Measurements from ENCODE around the gene ADIPOR2. TPM values are rescaled to one million over a fixed set of nuclear protein-coding genes. Genes with fewer than 3 reads are reported as not detected.

The ADIPOR2 gene
- total and polyA plus RNA-seq, 10 of the 15 experiments (the other 5 are each of a cell fraction or from before 2014, with no cell fraction given), result 8.6 to 65.0 (median 38.0) TPM

- TF ChIP-seq IRF3 (IDR thresholded peaks at IDR 0.05), result peak; percentile 64; the same call in 1 of the 2 replicates
- TF ChIP-seq ZNF274 (IDR thresholded peaks at IDR 0.05; ENCODE audit: insufficient read depth, insufficient read length), result no peak
- TF ChIP-seq RBBP5 (conservative IDR thresholded peaks at IDR 0.05), result no peak
- peak; percentile 89 for TF ChIP-seq IKZF1 (conservative IDR thresholded peaks at IDR 0.05)
- no peak for TF ChIP-seq SMAD1 (IDR thresholded peaks at IDR 0.05; ENCODE audit: low read depth, partially characterized antibody)
- no peak for TF ChIP-seq YBX1 (IDR thresholded peaks at IDR 0.05)
- TF ChIP-seq PAX8 (IDR thresholded peaks at IDR 0.05), result no peak
- no peak for TF ChIP-seq BCLAF1 (IDR thresholded peaks at IDR 0.05)
- no peak for TF ChIP-seq PRDM15 (CRISPR knock-in tag; IDR thresholded peaks at IDR 0.05)
- TF ChIP-seq SREBF1 (IDR thresholded peaks at IDR 0.05; ENCODE audit: low read length), result peak; percentile 85; the same call in 1 of the 2 replicates
- no peak for TF ChIP-seq ZBTB33 (IDR thresholded peaks at IDR 0.05)
- no peak; a peak in 1 of 4 replicates for TF ChIP-seq IKZF2 (IDR thresholded peaks at IDR 0.05)
- no peak for TF ChIP-seq MYC (IDR thresholded peaks at IDR 0.05; ENCODE audit: insufficient read depth, insufficient read length, insufficient replicate concordance, low read length, severe bottlenecking)
- TF ChIP-seq EZH2 (IDR thresholded peaks at IDR 0.05; ENCODE audit: borderline replicate concordance, control insufficient read depth, low read depth, low read length), result no peak
- TF ChIP-seq BCL3 (IDR thresholded peaks at IDR 0.05; ENCODE audit: borderline replicate concordance, insufficient read depth, low read depth, low read length, poor library complexity, severe bottlenecking), result no peak
- TF ChIP-seq ZNF207 (IDR thresholded peaks at IDR 0.05; ENCODE audit: borderline replicate concordance), result peak; percentile 78; the same call in 1 of the 2 replicates
- TF ChIP-seq CHD2 (IDR thresholded peaks at IDR 0.05; ENCODE audit: borderline replicate concordance, low read depth, low read length), result peak; percentile 89
- no peak for TF ChIP-seq JUND (IDR thresholded peaks at IDR 0.05; ENCODE audit: low read depth, low read length)
- no peak for TF ChIP-seq SIN3A (IDR thresholded peaks at IDR 0.05; ENCODE audit: low read depth, low read length)
- no peak for TF ChIP-seq MTA2 (IDR thresholded peaks at IDR 0.05; ENCODE audit: low read depth)
These were observed at the start of gene ADIPOR2 (continued) for GRCh38 chr12:1690578-1691122.

Data from GM12878 (cell line).